Skeletal muscle tissue (tissue), 4 donors: Measurements from ENCODE around the gene ADAR. TPM values are rescaled to one million over a fixed set of nuclear protein-coding genes. Genes with fewer than 3 reads are reported as not detected.

Experiments used
- H3K27ac ChIP-seq: one replicate; pipeline ENCODE4 v1.7.0; 2013; ENCODE audit warnings: mild to moderate bottlenecking, low read depth, low read length, inconsistent platforms
- H3K27me3 ChIP-seq, 3 donors: one replicate each; pipeline ENCODE4 v1.7.0; 2013; ENCODE audit warnings: low read length in 3 of 3; ENCODE audit not compliant: control insufficient read depth in 3 of 3, insufficient read depth in 3 of 3
- H3K36me3 ChIP-seq, 3 donors: one replicate each; pipeline ENCODE4 v1.7.0; 2013; ENCODE audit warnings: low read length in 3 of 3; ENCODE audit not compliant: control insufficient read depth in 3 of 3, insufficient read depth in 3 of 3
- H3K4me1 ChIP-seq, 3 donors: one replicate each; pipeline ENCODE4 v1.7.0; 2013; ENCODE audit warnings: low read length in 3 of 3, mild to moderate bottlenecking in 3 of 3; ENCODE audit not compliant: control insufficient read depth in 3 of 3, insufficient read depth in 3 of 3
- H3K4me3 ChIP-seq, 3 donors: one replicate each; pipeline ENCODE4 v1.7.0; 2013; ENCODE audit warnings: low read length in 3 of 3
- H3K9ac ChIP-seq, 3 donors: one replicate each; pipeline ENCODE4 v1.7.0; 2013; ENCODE audit warnings: low read length in 3 of 3, mild to moderate bottlenecking in 3 of 3, moderate library complexity in 2 of 3, low read depth in 1 of 3
- H3K9me3 ChIP-seq, 3 donors: one replicate each; pipeline ENCODE4 v1.7.0; 2013; ENCODE audit warnings: low read length in 3 of 3; ENCODE audit not compliant: control insufficient read depth in 3 of 3
- total RNA-seq: library from RNA; depleted of rRNA; stranded (reverse); fragments of >200 nt; gene quantifications from one replicate; pipeline ENCODE4 v1.2.3, GENCODE V29; 2014
- donor health status: Osteomylitis.

The ADAR gene
- total RNA-seq, 1 donor from 2014 or later = 32.4 TPM

- H3K36me3 ChIP-seq = peaks cover 21 to 32% (median 30%) of the 10 kb centered on the region in 3 donors
- no peaks in the 10 kb centered on the region for H3K27me3 ChIP-seq
- no peak overlapping the region for H3K27ac ChIP-seq
- no peak overlapping the region for H3K4me3 ChIP-seq
- H3K9ac ChIP-seq = no peak overlapping the region
- H3K4me1 ChIP-seq = peaks cover 26 to 37% (median 30%) of the 10 kb centered on the region in 3 donors
- no peaks in the 10 kb centered on the region for H3K9me3 ChIP-seq
Measured at GRCh38 chr1:154603317-154603716, 4.7 kb downstream of the ADAR start.

- H3K4me3 ChIP-seq = no peak overlapping the region
- H3K9me3 ChIP-seq = no peaks in the 10 kb centered on the region
- H3K27ac ChIP-seq = no peak overlapping the region
- peaks cover 18% of the 10 kb centered on the region in 3 donors for H3K4me1 ChIP-seq
- no peaks in the 10 kb centered on the region for H3K27me3 ChIP-seq
- peaks cover 48 to 64% (median 60%) of the 10 kb centered on the region in 3 donors for H3K36me3 ChIP-seq
- H3K9ac ChIP-seq = peak overlapping the region in 1 of 3 donors; percentile 5
Measured at GRCh38 chr1:154599658-154600057, 8.3 kb downstream of the ADAR start.

- H3K4me1 ChIP-seq = peaks cover 17 to 18% (median 17%) of the 10 kb centered on the region in 3 donors
- H3K27me3 ChIP-seq = no peaks in the 10 kb centered on the region
- no peak overlapping the region for H3K27ac ChIP-seq
- no peaks in the 10 kb centered on the region for H3K9me3 ChIP-seq
- H3K36me3 ChIP-seq = peaks cover 48 to 70% (median 66%) of the 10 kb centered on the region in 3 donors
- H3K9ac ChIP-seq = peak overlapping the region in 1 of 3 donors; percentile 5
- H3K4me3 ChIP-seq = no peak overlapping the region
Measured at GRCh38 chr1:154598871-154599635, 8.9 kb downstream of the ADAR start.

GRCh38 chr1:154595621-154596020, 12.4 kb downstream of the ADAR start:
- Histone ChIP-seq H3K4me3 (no peak overlapping the region), H3K9me3 (no peaks in the 10 kb centered on the region), H3K4me1 (peaks cover 0 to 7% (median 6%) of the 10 kb centered on the region in 3 donors), H3K27ac (no peak overlapping the region), H3K36me3 (peaks cover 39 to 73% (median 73%) of the 10 kb centered on the region in 3 donors), H3K27me3 (no peaks in the 10 kb centered on the region), H3K9ac (no peak overlapping the region)

GRCh38 chr1:154594811-154595210, 13.2 kb downstream of the ADAR start:
- Histone ChIP-seq H3K36me3 (peaks cover 45 to 78% (median 77%) of the 10 kb centered on the region in 3 donors), H3K4me3 (no peak overlapping the region), H3K9me3 (no peaks in the 10 kb centered on the region), H3K27me3 (no peaks in the 10 kb centered on the region), H3K9ac (no peak overlapping the region), H3K27ac (no peak overlapping the region), H3K4me1 (peaks cover 0 to 6% (median 4%) of the 10 kb centered on the region in 3 donors)

GRCh38 chr1:154593390-154593789, 14.6 kb downstream of the ADAR start:
- Histone ChIP-seq H3K4me1 (no peaks in the 10 kb centered on the region), H3K36me3 (peaks cover 54 to 85% (median 81%) of the 10 kb centered on the region in 3 donors), H3K27ac (no peak overlapping the region), H3K9ac (no peak overlapping the region), H3K4me3 (no peak overlapping the region), H3K9me3 (no peaks in the 10 kb centered on the region), H3K27me3 (no peaks in the 10 kb centered on the region)

- H3K36me3 ChIP-seq = peaks cover 56 to 85% (median 83%) of the 10 kb centered on the region in 3 donors
Measured at GRCh38 chr1:154591206-154591605, 16.8 kb downstream of the ADAR start.

GRCh38 chr1:154590756-154591155, 17.2 kb downstream of the ADAR start:
- Histone ChIP-seq H3K36me3 (peaks cover 56 to 85% (median 84%) of the 10 kb centered on the region in 3 donors), H3K4me3 (no peak overlapping the region), H3K27me3 (no peaks in the 10 kb centered on the region), H3K9me3 (no peaks in the 10 kb centered on the region), H3K4me1 (no peaks in the 10 kb centered on the region), H3K9ac (no peak overlapping the region), H3K27ac (no peak overlapping the region)

More at GRCh38 chr1:154591206-154591605, 16.8 kb downstream of the ADAR start:
- no peak overlapping the region for H3K9ac ChIP-seq
- H3K27me3 ChIP-seq = no peaks in the 10 kb centered on the region
- no peak overlapping the region for H3K4me3 ChIP-seq
- no peaks in the 10 kb centered on the region for H3K9me3 ChIP-seq
- H3K27ac ChIP-seq = no peak overlapping the region
- no peaks in the 10 kb centered on the region for H3K4me1 ChIP-seq

GRCh38 chr1:154589780-154590179, 18.2 kb downstream of the ADAR start:
- H3K4me3 ChIP-seq = no peak overlapping the region
- H3K36me3 ChIP-seq = peaks cover 62 to 89% (median 87%) of the 10 kb centered on the region in 3 donors
- no peaks in the 10 kb centered on the region for H3K27me3 ChIP-seq
- H3K4me1 ChIP-seq = no peaks in the 10 kb centered on the region
- H3K9ac ChIP-seq = no peak overlapping the region
- no peaks in the 10 kb centered on the region for H3K9me3 ChIP-seq
- no peak overlapping the region for H3K27ac ChIP-seq

GRCh38 chr1:154586641-154587040, 21.3 kb downstream of the ADAR start:
- H3K27me3 ChIP-seq = no peaks in the 10 kb centered on the region
- H3K27ac ChIP-seq = no peak overlapping the region
- no peaks in the 10 kb centered on the region for H3K9me3 ChIP-seq
- no peak overlapping the region for H3K9ac ChIP-seq
- H3K4me1 ChIP-seq = no peaks in the 10 kb centered on the region
- no peak overlapping the region for H3K4me3 ChIP-seq
- H3K36me3 ChIP-seq = peaks cover 83 to 95% (median 92%) of the 10 kb centered on the region in 3 donors
